ENCODE data around the gene VAV3.

VAV3 gene

GRCh38 chr1:107551456-107551855 lies 413.5 kb downstream of the VAV3 start:
- TF ChIP-seq CTCF (conservative IDR thresholded peaks at IDR 0.05; ENCODE audit: control insufficient read depth, insufficient read depth, low read depth, low read length) = no peak
- no peak overlapping the region for H3K4me3 ChIP-seq (ENCODE audit: control insufficient read depth, low read depth, low read length)
- DNase-seq (ENCODE audit: low read depth) = no peak

GRCh38 chr1:107550358-107550757 lies 414.6 kb downstream of the VAV3 start:
- no peak for TF ChIP-seq CTCF (conservative IDR thresholded peaks at IDR 0.05; ENCODE audit: control insufficient read depth, insufficient read depth, low read depth, low read length)
- no peak overlapping the region for H3K4me3 ChIP-seq (ENCODE audit: control insufficient read depth, low read depth, low read length)
- no peak for DNase-seq (ENCODE audit: low read depth)

DNA sequence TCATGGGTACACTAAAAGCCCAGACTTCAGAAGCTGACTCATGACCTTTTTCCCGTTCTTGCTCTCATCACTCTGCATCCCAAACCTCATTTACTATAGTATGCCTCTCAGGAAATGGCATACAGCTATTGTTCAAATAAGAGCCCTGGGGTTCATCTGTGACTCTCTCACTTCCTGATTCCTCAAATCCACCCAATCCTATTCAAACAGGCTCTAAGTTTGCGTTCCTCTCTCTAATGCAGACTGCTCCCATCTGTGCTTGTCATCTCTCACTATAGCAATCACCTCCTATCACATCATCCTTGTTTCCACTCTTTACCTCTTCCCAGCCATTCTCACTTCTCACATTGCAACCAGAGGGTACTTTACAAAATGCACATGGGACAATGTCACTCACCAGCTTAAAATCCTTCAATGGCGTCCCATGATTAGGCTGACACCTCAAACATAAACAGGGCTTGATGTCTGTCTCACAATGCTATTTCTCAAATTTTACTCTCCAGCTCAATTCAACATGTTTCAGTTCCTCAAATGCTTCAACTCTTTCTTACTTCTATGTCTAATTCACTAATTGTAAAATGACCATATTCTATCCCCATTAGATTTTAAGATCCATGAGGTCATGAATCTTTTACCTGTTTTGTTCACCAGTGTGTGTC lies 415.7 kb downstream of the VAV3 start:
- no peak for DNase-seq (ENCODE audit: low read depth)
- no peak overlapping the region for H3K4me3 ChIP-seq (ENCODE audit: control insufficient read depth, low read depth, low read length)
- no peak for TF ChIP-seq CTCF (conservative IDR thresholded peaks at IDR 0.05; ENCODE audit: control insufficient read depth, insufficient read depth, low read depth, low read length)

DNA sequence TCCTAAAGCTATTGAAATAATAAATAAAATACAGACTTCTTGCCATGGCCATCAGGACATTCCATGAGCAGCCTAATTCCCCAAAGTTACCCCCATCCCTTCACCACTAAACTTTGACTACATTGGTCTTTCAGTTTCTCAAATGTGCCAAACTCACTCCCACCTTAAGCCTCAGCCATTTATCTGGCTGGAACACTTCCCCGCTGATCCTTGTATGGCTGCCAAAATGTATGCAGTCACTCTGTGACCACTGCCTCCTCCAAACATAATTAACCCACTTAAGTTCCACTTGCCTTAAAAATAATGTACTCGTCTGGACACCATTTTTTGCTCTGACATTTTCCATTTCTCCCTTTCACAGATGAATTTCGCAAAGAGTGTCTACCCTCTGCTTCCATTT lies 416.7 kb downstream of the VAV3 start:
- no peak overlapping the region for H3K4me3 ChIP-seq (ENCODE audit: control insufficient read depth, low read depth, low read length)
- TF ChIP-seq CTCF (conservative IDR thresholded peaks at IDR 0.05; ENCODE audit: control insufficient read depth, insufficient read depth, low read depth, low read length) = no peak
- DNase-seq (ENCODE audit: low read depth) = no peak

DNA sequence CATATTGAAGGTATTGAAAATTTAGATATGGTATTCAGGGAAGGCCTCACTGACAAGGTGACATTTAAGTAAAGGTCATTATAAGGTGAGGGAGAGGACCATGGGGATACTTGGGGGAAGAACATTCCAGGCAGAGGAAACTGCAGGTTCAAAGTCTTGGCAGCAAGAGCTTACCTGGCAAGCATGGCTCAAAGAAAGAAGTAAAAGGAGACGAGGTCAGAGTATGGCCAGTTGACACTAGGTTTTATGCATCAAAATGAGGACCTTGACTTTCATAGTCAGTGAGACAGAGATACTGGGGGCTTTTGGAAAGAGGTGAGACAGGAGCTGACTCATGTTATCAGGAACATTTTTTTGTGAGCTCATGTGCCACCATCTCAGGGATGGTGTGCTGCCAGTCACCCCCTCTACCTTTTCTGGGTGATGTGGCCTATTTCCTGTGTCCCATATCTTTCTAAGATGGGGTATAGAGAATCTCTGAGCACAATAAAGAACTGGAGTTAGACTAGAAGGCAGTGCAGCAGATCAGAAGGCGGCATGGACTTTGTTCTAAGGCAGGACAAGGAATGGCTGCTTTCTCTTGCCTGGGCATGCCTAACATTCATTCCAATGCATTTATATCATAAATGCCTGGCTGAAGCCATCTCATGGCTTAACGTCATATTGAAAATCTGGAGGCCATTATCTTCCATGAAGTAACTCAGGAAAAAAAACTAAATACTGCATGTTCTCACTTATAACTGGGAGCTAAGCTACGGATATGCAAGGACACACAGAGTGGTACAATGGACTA lies 417.4 kb downstream of the VAV3 start:
- H3K4me3 ChIP-seq (ENCODE audit: control insufficient read depth, low read depth, low read length) = no peak overlapping the region
- no peak for TF ChIP-seq CTCF (conservative IDR thresholded peaks at IDR 0.05; ENCODE audit: control insufficient read depth, insufficient read depth, low read depth, low read length)

DNA sequence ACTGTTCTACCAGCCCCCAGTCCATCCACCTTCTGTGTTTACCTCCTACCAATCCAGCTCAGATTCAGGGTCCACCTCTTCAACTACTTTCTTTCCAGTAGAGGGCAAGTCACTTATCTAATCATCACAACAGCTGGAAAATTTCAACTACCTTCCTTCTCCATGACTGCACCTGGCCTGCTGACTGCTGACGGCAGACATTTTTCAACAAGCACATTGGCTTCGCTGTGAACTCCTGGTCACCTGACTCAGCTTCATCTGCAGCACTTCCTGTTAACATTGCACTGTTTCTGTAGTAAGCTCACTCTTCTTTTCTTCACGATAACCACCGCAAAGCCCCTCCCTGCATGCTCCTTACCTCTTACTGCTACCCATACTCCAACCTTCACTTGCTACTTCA lies 418.4 kb downstream of the VAV3 start:
- no peak overlapping the region for H3K4me3 ChIP-seq (ENCODE audit: control insufficient read depth, low read depth, low read length)
- no peak for TF ChIP-seq CTCF (conservative IDR thresholded peaks at IDR 0.05; ENCODE audit: control insufficient read depth, insufficient read depth, low read depth, low read length)
- no peak for DNase-seq (ENCODE audit: low read depth)

More for the DNA sequence above, 417.4 kb downstream of the VAV3 start:
- DNase-seq (ENCODE audit: low read depth) = no peak
